ENCODE data around the gene WDR81. TPM values are rescaled to one million over a fixed set of nuclear protein-coding genes. Genes with fewer than 3 reads are reported as not detected.
A peak's percentile ranks its signal among the peaks of the same experiment; 100 is the strongest.

Gene WDR81
- total RNA-seq, 4 donors from 2014 or later = 12.5 to 33.8 (median 21.1) TPM

DNA sequence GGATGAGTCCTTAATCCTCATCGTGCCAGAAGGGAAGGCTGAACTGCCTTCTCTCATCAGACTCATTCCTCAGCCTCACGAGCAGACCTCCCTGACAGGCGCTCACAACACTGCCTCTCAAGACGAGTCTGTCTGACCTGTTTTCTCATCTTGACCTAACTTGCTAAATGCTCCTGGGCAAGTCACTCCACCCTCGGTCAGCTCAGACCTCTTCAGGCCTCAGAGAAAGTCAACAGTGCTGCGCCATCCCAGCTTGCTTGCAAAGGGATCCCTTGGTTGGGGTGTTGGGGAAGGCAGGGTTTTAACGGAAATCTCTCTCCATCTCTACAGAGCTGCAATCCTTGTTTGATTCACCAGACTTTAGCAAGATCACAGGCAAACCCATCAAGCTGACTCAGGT lies 52.4 kb downstream of the WDR81 start:
- Histone ChIP-seq H3K4me1 (peaks cover 8 to 56% (median 21%) of the 10 kb centered on the region in 3 donors), H3K36me3 (peaks cover 0 to 56% (median 4%) of the 10 kb centered on the region in 3 donors), H3K27me3 (no peaks in the 10 kb centered on the region), H3K4me3 (no peak overlapping the region), H3K27ac (no peak overlapping the region), H3K9me3 (no peaks in the 10 kb centered on the region)
- intact Hi-C loops (cut with DNase I) = no loop called here
- no peak for DNase-seq
- WGBS, 2 donors = 56 to 80% methylated on average over 6 of the region's 7 CpGs
- TF ChIP-seq, protein P1, sequence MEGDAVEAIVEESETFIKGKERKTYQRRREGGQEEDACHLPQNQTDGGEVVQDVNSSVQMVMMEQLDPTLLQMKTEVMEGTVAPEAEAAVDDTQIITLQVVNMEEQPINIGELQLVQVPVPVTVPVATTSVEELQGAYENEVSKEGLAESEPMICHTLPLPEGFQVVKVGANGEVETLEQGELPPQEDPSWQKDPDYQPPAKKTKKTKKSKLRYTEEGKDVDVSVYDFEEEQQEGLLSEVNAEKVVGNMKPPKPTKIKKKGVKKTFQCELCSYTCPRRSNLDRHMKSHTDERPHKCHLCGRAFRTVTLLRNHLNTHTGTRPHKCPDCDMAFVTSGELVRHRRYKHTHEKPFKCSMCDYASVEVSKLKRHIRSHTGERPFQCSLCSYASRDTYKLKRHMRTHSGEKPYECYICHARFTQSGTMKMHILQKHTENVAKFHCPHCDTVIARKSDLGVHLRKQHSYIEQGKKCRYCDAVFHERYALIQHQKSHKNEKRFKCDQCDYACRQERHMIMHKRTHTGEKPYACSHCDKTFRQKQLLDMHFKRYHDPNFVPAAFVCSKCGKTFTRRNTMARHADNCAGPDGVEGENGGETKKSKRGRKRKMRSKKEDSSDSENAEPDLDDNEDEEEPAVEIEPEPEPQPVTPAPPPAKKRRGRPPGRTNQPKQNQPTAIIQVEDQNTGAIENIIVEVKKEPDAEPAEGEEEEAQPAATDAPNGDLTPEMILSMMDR (IDR thresholded peaks at IDR 0.05) = no peak
- TF ChIP-seq POLR2A (IDR thresholded peaks at IDR 0.05) = no peak

DNA sequence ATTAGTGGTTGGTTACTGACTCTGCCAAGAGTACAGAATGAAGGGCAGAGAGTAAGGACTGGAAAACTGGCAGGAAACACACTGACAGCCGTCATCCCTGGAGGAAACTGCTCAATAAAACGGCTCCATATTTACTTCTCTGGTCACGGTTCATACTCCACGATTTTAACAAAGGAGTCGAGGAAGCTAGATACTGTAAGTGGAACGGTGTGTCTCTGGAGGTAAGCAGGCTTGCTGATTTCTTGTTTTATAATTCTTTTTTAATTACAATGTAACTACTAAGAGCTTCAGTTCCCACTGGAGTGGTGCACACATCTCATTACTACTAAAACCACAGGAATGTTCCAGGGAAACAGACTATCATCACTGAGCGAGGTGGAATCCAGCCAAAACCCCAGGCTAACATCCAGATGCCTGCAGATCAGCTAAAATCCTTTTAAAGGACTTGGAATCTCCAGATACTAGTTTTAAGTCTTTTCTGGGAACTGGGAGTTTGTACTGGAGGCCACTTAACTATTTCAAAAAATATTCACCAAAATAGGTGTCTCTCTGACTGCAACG lies 55.1 kb downstream of the WDR81 start:
- peak overlapping the region in 1 of 4 donors; percentile 10 for H3K4me3 ChIP-seq
- H3K27ac ChIP-seq = peak overlapping the region; percentile 54 to 93 (median 91)
- H3K9me3 ChIP-seq = no peaks in the 10 kb centered on the region
- H3K4me1 ChIP-seq = peaks cover 15 to 62% (median 29%) of the 10 kb centered on the region in 3 donors
- 23 to 38% methylated on average over 8 of the region's 8 CpGs for WGBS, 2 donors
- no peaks in the 10 kb centered on the region for H3K27me3 ChIP-seq
- H3K36me3 ChIP-seq = peaks cover 0 to 54% (median 4%) of the 10 kb centered on the region in 3 donors
- intact Hi-C loops (cut with DNase I) = loop anchor here (5.0 kb wide), 1 partner anchor 57 kb away; the partner anchor contains the start of gene WDR81
- DNase-seq = no peak
- TF ChIP-seq POLR2A (IDR thresholded peaks at IDR 0.05) = no peak
- TF ChIP-seq, protein P1 (IDR thresholded peaks at IDR 0.05) = no peak

DNA sequence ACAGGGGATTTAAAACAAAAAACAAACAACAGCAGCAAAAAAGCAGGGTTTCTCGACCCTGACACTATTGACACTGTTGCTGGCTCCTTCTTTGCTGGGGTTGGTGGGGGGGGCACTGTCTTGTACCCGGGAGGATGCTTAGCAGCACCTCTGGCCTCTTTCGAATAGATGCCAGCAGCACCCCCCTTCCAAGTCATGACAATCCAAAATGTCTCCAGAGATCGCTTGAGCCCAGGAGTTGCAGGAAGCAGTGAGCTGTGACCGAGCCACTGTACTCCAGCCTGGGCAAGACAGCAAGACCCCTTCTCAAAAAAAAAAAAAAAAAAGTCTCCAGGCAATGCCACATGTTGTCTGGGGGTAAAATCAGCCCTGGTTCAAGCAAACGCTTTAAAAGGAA lies 57.7 kb downstream of the WDR81 start:
- no peaks in the 10 kb centered on the region for H3K27me3 ChIP-seq
- intact Hi-C loops (cut with DNase I) = loop anchor here (5.0 kb wide), 1 partner anchor 60 kb away; the partner anchor contains the start of gene WDR81
- no peak for DNase-seq
- peaks cover 15 to 77% (median 36%) of the 10 kb centered on the region in 3 donors for H3K4me1 ChIP-seq
- H3K9me3 ChIP-seq = no peaks in the 10 kb centered on the region
- peaks cover 0 to 48% (median 9%) of the 10 kb centered on the region in 3 donors for H3K36me3 ChIP-seq
- H3K27ac ChIP-seq = peak overlapping the region; percentile 73 to 93 (median 84)
- no peak overlapping the region for H3K4me3 ChIP-seq
- WGBS, 2 donors = 68 to 72% methylated on average over 6 of the region's 6 CpGs
- no peak for TF ChIP-seq POLR2A (IDR thresholded peaks at IDR 0.05)
- TF ChIP-seq, protein P1 (IDR thresholded peaks at IDR 0.05) = no peak

DNA sequence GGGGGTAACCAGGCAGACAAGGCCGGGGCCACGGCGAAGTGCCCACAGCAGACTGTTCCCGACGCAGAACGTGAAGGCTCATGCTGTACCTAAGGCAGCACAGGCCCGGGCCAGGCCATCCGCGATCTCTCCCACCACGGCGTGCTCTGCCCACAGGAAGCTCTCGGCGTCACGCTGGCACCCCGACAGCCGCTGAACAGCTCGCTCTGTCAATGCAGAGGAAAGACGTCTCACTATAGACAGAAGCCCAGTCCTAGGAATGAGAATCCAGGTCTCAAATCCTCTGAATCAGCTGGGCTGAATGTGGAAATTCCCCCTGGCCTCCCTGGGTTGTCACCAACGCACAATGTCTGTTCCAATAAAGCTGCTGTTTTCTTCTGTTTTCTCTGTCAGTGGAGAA lies 58.8 kb downstream of the WDR81 start:
- intact Hi-C loops (cut with DNase I) = loop anchor here (5.0 kb wide), 1 partner anchor 61 kb away; the partner anchor contains the start of gene WDR81
- 53 to 79% methylated on average over 10 to 19 of the region's 19 CpGs for WGBS, 2 donors
- Histone ChIP-seq H3K27ac (peak overlapping the region; percentile 73 to 98 (median 92)), H3K36me3 (peaks cover 0 to 39% (median 9%) of the 10 kb centered on the region in 3 donors), H3K27me3 (no peaks in the 10 kb centered on the region), H3K4me3 (peak overlapping the region in 1 of 4 donors; percentile 3), H3K9me3 (no peaks in the 10 kb centered on the region), H3K4me1 (peaks cover 21 to 81% (median 42%) of the 10 kb centered on the region in 3 donors)
- DNase-seq = no peak
- TF ChIP-seq POLR2A (IDR thresholded peaks at IDR 0.05) = no peak
- TF ChIP-seq, protein P1 (IDR thresholded peaks at IDR 0.05) = no peak

DNA sequence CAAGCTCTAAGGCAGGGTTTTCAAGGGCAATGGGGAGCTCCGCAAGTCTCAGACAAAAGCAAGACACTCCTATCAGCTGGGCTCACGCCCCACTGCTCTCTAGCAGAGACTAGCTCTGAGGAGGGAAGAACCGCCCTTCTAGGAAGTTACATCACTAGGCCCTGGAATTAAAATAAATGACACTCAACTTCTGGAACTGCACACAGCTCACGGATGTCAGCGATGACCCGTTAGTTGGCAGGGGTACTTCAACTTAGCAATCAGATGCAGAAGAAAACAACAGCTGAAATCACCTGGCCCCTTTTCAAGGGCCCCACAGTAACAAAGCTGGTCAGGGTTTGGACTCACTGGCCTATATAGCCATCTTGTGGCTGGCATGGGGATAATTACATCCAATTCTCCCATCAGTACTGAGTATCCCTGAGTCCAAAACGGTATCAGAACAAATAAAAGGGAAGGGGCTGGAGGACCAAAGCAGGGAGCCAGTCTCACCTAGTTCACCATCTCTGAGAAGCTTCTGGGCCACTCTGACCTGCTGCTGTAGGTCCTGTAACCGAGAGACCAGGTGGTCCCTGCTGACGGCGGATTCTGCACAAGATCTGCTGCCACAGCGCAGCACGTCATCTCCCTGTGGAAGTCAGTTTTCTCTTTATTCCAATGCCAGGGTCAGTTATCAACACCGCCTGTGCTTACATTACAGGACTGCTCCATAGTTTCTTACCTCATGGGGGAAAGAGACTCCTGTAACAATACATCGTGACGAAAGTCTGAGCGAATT lies 59.5 kb downstream of the WDR81 start:
- intact Hi-C loops (cut with DNase I) = loop anchor here (5.0 kb wide), 1 partner anchor 62 kb away; the partner anchor contains the start of gene WDR81
- Histone ChIP-seq H3K9me3 (no peaks in the 10 kb centered on the region), H3K4me1 (peaks cover 21 to 81% (median 42%) of the 10 kb centered on the region in 3 donors), H3K4me3 (peak overlapping the region in 1 of 4 donors; percentile 3), H3K27ac (peak overlapping the region; percentile 73 to 98 (median 92)), H3K27me3 (no peaks in the 10 kb centered on the region), H3K36me3 (peaks cover 0 to 33% (median 9%) of the 10 kb centered on the region in 3 donors)
- 34 to 59% methylated on average over 13 to 14 of the region's 16 CpGs for WGBS, 2 donors
- no peak for DNase-seq
- peak in 2 of 4 donors; percentile 55 to 62 for TF ChIP-seq POLR2A (IDR thresholded peaks at IDR 0.05)
- TF ChIP-seq, protein P1 (IDR thresholded peaks at IDR 0.05) = peak; percentile 50 to 84 (median 76)

Data from esophagus squamous epithelium (tissue), 5 donors.